ENCODE results near the gene GMPPA. TPM values are rescaled to one million over a fixed set of nuclear protein-coding genes. Genes with fewer than 3 reads are reported as not detected.
A peak's percentile ranks its signal among the peaks of the same experiment; 100 is the strongest.

GMPPA gene
- total and polyA plus RNA-seq, 9 of the 15 experiments (the other 6 are each of a cell fraction or from before 2014, with no cell fraction given) = 7.0 to 101 (median 66.7) TPM

DNA sequence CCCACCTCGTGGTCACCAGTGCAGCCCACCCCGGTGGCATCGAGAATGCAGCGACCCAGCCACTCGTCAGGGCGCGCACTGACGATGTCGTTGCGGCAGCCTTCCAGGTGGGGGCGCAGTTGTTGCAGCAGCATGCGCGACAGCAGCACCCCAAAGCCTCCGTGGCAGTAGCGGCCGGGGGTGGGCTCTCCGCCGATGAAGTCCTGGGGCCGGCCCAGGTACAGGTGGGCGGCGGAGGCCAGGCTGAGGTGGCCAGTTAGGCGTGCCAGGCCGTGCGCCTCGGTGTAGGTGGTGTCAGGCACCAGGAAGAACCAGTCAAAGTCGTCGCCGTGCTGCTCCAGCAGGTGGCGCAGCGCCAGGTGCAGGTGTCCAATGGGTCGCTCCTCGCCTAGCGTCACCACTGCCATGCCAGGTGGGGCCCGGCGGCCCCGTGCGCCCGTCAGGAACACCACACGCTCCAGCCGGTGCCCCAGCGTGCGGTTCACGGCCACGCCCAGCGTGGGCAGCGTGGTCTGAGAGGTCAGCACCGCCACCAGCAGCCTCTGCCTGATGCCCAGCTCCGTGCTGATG lies 43.0 kb downstream of the GMPPA start (continued):
- TF ChIP-seq CBX3 (IDR thresholded peaks at IDR 0.05; ENCODE audit: borderline replicate concordance in 1 of 2, low read length in 2 of 2) (peak in 1 of 2 experiments; percentile 63; a peak in 2 of 3 replicates), ARID2 (IDR thresholded peaks at IDR 0.05) (0 out of 2 replicates have a peak, but pooled peaks have one; percentile 40), RNF2 (IDR thresholded peaks at IDR 0.05) (no peak), TFAM (CRISPR knock-in tag; conservative IDR thresholded peaks at IDR 0.05) (no peak), MEIS2 (IDR thresholded peaks at IDR 0.05; ENCODE audit: partially characterized antibody) (peak; percentile 9), POLR2G (IDR thresholded peaks at IDR 0.05; ENCODE audit: low read depth, low read length) (peak; percentile 64), PCBP1 (IDR thresholded peaks at IDR 0.05; ENCODE audit: low read depth, low read length, poor library complexity, severe bottlenecking) (no peak), ZNF146 (CRISPR knock-in tag; IDR thresholded peaks at IDR 0.05; ENCODE audit: unreplicated experiment) (no peak), KLF13 (tag; IDR thresholded peaks at IDR 0.05; ENCODE audit: borderline replicate concordance, low read depth) (0 out of 2 replicates have a peak, but pooled peaks have one; percentile 36), ILK (tag; IDR thresholded peaks at IDR 0.05; ENCODE audit: borderline replicate concordance, low read depth) (no peak)
- TF ChIP-seq, protein P1, sequence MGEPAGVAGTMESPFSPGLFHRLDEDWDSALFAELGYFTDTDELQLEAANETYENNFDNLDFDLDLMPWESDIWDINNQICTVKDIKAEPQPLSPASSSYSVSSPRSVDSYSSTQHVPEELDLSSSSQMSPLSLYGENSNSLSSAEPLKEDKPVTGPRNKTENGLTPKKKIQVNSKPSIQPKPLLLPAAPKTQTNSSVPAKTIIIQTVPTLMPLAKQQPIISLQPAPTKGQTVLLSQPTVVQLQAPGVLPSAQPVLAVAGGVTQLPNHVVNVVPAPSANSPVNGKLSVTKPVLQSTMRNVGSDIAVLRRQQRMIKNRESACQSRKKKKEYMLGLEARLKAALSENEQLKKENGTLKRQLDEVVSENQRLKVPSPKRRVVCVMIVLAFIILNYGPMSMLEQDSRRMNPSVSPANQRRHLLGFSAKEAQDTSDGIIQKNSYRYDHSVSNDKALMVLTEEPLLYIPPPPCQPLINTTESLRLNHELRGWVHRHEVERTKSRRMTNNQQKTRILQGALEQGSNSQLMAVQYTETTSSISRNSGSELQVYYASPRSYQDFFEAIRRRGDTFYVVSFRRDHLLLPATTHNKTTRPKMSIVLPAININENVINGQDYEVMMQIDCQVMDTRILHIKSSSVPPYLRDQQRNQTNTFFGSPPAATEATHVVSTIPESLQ (CRISPR knock-in tag; IDR thresholded peaks at IDR 0.05) = 0 out of 2 replicates have a peak, but pooled peaks have one; percentile 50
- TF ChIP-seq, protein P2, sequence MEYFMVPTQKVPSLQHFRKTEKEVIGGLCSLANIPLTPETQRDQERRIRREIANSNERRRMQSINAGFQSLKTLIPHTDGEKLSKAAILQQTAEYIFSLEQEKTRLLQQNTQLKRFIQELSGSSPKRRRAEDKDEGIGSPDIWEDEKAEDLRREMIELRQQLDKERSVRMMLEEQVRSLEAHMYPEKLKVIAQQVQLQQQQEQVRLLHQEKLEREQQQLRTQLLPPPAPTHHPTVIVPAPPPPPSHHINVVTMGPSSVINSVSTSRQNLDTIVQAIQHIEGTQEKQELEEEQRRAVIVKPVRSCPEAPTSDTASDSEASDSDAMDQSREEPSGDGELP (CRISPR knock-in tag; IDR thresholded peaks at IDR 0.05; ENCODE audit: borderline replicate concordance) = peak; percentile 84
- TF ChIP-seq, protein P3, sequence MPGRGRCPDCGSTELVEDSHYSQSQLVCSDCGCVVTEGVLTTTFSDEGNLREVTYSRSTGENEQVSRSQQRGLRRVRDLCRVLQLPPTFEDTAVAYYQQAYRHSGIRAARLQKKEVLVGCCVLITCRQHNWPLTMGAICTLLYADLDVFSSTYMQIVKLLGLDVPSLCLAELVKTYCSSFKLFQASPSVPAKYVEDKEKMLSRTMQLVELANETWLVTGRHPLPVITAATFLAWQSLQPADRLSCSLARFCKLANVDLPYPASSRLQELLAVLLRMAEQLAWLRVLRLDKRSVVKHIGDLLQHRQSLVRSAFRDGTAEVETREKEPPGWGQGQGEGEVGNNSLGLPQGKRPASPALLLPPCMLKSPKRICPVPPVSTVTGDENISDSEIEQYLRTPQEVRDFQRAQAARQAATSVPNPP (IDR thresholded peaks at IDR 0.05; ENCODE audit: borderline replicate concordance, insufficient read depth, insufficient read length) = no peak
- TF ChIP-seq, protein P4, sequence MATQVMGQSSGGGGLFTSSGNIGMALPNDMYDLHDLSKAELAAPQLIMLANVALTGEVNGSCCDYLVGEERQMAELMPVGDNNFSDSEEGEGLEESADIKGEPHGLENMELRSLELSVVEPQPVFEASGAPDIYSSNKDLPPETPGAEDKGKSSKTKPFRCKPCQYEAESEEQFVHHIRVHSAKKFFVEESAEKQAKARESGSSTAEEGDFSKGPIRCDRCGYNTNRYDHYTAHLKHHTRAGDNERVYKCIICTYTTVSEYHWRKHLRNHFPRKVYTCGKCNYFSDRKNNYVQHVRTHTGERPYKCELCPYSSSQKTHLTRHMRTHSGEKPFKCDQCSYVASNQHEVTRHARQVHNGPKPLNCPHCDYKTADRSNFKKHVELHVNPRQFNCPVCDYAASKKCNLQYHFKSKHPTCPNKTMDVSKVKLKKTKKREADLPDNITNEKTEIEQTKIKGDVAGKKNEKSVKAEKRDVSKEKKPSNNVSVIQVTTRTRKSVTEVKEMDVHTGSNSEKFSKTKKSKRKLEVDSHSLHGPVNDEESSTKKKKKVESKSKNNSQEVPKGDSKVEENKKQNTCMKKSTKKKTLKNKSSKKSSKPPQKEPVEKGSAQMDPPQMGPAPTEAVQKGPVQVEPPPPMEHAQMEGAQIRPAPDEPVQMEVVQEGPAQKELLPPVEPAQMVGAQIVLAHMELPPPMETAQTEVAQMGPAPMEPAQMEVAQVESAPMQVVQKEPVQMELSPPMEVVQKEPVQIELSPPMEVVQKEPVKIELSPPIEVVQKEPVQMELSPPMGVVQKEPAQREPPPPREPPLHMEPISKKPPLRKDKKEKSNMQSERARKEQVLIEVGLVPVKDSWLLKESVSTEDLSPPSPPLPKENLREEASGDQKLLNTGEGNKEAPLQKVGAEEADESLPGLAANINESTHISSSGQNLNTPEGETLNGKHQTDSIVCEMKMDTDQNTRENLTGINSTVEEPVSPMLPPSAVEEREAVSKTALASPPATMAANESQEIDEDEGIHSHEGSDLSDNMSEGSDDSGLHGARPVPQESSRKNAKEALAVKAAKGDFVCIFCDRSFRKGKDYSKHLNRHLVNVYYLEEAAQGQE (IDR thresholded peaks at IDR 0.05; ENCODE audit: borderline replicate concordance) = peak; percentile 89
- TF ChIP-seq, protein P4 (CRISPR knock-in tag; IDR thresholded peaks at IDR 0.05; ENCODE audit: low read depth) = peak; percentile 84

Data from K562 (cell line).